WTC11 (cell line): ENCODE measurements around the gene BZW2. TPM values are rescaled to one million over a fixed set of nuclear protein-coding genes. Genes with fewer than 3 reads are reported as not detected.

Source experiments
- ATAC-seq: fragments of 200-7000 bp; cut with Tn5 transposase; 2 replicates; pipeline ENCODE4 v1.10.0; 2021; ENCODE audit warnings: mild to moderate bottlenecking, moderate library complexity
- CTCF ChIA-PET: fragments of 300-600 bp; sonication (Branson Sonifier 250); formaldehyde crosslinking; loops from one replicate; lab custom pipeline; 2021; ENCODE audit warnings: antibody characterized with exemption; lab: Charles Lee
- POLR2A ChIA-PET: fragments of 350-600 bp; sonication (Branson Sonifier 250); formaldehyde crosslinking; loops from one replicate; lab custom pipeline; 2021; ENCODE audit warnings: antibody characterized with exemption; lab: Charles Lee
- DNase-seq: peaks from one replicate; pipeline ENCODE4 v3.0.0; 2021; ENCODE audit warnings: low spot score
- H3K27ac Mint-ChIP-seq: 2 replicates; pipeline ENCODE4 v1.8.0; 2021; ENCODE audit warnings: mixed read lengths
- H3K27me3 Mint-ChIP-seq: 2 replicates; pipeline ENCODE4 v1.8.0; 2021; ENCODE audit warnings: low read depth, mild to moderate bottlenecking, moderate library complexity, mixed read lengths
- H3K36me3 Mint-ChIP-seq: 2 replicates; pipeline ENCODE4 v1.8.0; 2021; ENCODE audit warnings: mixed read lengths
- H3K4me1 Mint-ChIP-seq: 2 replicates; pipeline ENCODE4 v1.8.0; 2022; ENCODE audit warnings: mixed read lengths
- H3K4me3 Mint-ChIP-seq: 2 replicates; pipeline ENCODE4 v1.8.0; 2021; ENCODE audit warnings: mild to moderate bottlenecking, moderate library complexity, mixed read lengths
- H3K9me3 Mint-ChIP-seq: 2 replicates; pipeline ENCODE4 v1.8.0; 2021; ENCODE audit warnings: mixed read lengths
- AR ChIP-seq: fragments of 250-450 bp; sonication (Bioruptor Pico); IDR thresholded peaks from 2 replicates; pipeline ENCODE4 v1.9.0; 2021; ENCODE audit warnings: mild to moderate bottlenecking
- E2F4 ChIP-seq: sonication (generic); formaldehyde crosslinking; IDR thresholded peaks from 2 replicates; pipeline ENCODE4 v1.8.1; 2022; ENCODE audit warnings: low read depth, mild to moderate bottlenecking, moderate library complexity, missing genetic modification reagents, borderline replicate concordance
- EMX1 ChIP-seq: fragments of 250-450 bp; sonication (Bioruptor Pico); IDR thresholded peaks from 2 replicates; pipeline ENCODE4 v1.8.0; 2021; ENCODE audit warnings: mild to moderate bottlenecking
- HMGA2 ChIP-seq: fragments of 250-450 bp; sonication (Bioruptor Pico); IDR thresholded peaks from 2 replicates; pipeline ENCODE4 v1.4.0; 2021; ENCODE audit warnings: mild to moderate bottlenecking, moderate library complexity
- NFATC4 ChIP-seq: fragments of 250-450 bp; sonication (Bioruptor Pico); IDR thresholded peaks from 2 replicates; pipeline ENCODE4 v1.9.0; 2021; ENCODE audit warnings: mild to moderate bottlenecking
- PRDM15 ChIP-seq: sonication (generic); formaldehyde crosslinking; IDR thresholded peaks from 2 replicates; pipeline ENCODE4 v1.8.0; 2022; ENCODE audit warnings: missing genetic modification reagents
- TEAD4 ChIP-seq: sonication (generic); formaldehyde crosslinking; IDR thresholded peaks from 2 replicates; pipeline ENCODE4 v1.8.0; 2022; ENCODE audit warnings: mild to moderate bottlenecking, missing genetic modification reagents
- ZBTB21 ChIP-seq: sonication (generic); formaldehyde crosslinking; IDR thresholded peaks from 2 replicates; pipeline ENCODE4 v1.8.1; 2023; ENCODE audit warnings: mild to moderate bottlenecking, missing genetic modification reagents, borderline replicate concordance
- ZNF232 ChIP-seq: sonication (generic); formaldehyde crosslinking; IDR thresholded peaks from 2 replicates; pipeline ENCODE4 v1.8.0; 2022; ENCODE audit warnings: mild to moderate bottlenecking, missing genetic modification reagents
- ZNF512 ChIP-seq: sonication (generic); formaldehyde crosslinking; IDR thresholded peaks from 2 replicates; pipeline ENCODE4 v1.8.1; 2022; ENCODE audit warnings: missing genetic modification reagents, borderline replicate concordance
- total RNA-seq: library from RNA; stranded (reverse); gene quantifications from 3 replicates; pipeline ENCODE4 v1.2.3, GENCODE V29; 2021
- TF ChIP-seq, protein P1 (sequence below): fragments of 250-450 bp; sonication (Bioruptor Pico); IDR thresholded peaks from 2 replicates; pipeline ENCODE4 v1.9.0; 2021; ENCODE audit warnings: mild to moderate bottlenecking
- TF ChIP-seq, protein P2 (sequence below): fragments of 250-450 bp; sonication (Bioruptor Pico); conservative IDR thresholded peaks from 2 replicates; pipeline ENCODE4 v1.9.0; 2021; ENCODE audit warnings: mild to moderate bottlenecking
- TF ChIP-seq, protein P3 (sequence below): sonication (generic); formaldehyde crosslinking; IDR thresholded peaks from 2 replicates; pipeline ENCODE4 v1.8.1; 2023; ENCODE audit warnings: mild to moderate bottlenecking, missing genetic modification reagents
- TF ChIP-seq, protein P4 (sequence below): sonication (generic); formaldehyde crosslinking; IDR thresholded peaks from 2 replicates; pipeline ENCODE4 v1.8.0; 2022; ENCODE audit warnings: mild to moderate bottlenecking, missing genetic modification reagents

Gene BZW2
- total RNA-seq, 1 experiment from 2014 or later, result 105 TPM

GRCh38 chr7:16671811-16672210, 25.8 kb downstream of the BZW2 start:
- Mint-ChIP-seq H3K27ac (no peak overlapping the region; the same call in 1 of the 2 replicates), H3K4me1 (peaks cover 48% of the 10 kb centered on the region), H3K27me3 (no peaks in the 10 kb centered on the region), H3K36me3 (peaks cover 35% of the 10 kb centered on the region)
- POLR2A ChIA-PET, result no interaction called here
- ATAC-seq, result no peak
- TF ChIP-seq HMGA2 (no peak), TEAD4 (CRISPR knock-in tag) (no peak), ZBTB21 (CRISPR knock-in tag) (no peak), NFATC4 (CRISPR knock-in tag) (no peak), ZNF512 (CRISPR knock-in tag) (no peak), EMX1 (CRISPR knock-in tag) (no peak), ZNF232 (CRISPR knock-in tag) (no peak), AR (CRISPR knock-in tag) (no peak), E2F4 (CRISPR knock-in tag) (no peak), PRDM15 (CRISPR knock-in tag) (no peak)
- TF ChIP-seq, protein P1, sequence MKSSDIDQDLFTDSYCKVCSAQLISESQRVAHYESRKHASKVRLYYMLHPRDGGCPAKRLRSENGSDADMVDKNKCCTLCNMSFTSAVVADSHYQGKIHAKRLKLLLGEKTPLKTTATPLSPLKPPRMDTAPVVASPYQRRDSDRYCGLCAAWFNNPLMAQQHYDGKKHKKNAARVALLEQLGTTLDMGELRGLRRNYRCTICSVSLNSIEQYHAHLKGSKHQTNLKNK (CRISPR knock-in tag), result no peak
- TF ChIP-seq, protein P2, sequence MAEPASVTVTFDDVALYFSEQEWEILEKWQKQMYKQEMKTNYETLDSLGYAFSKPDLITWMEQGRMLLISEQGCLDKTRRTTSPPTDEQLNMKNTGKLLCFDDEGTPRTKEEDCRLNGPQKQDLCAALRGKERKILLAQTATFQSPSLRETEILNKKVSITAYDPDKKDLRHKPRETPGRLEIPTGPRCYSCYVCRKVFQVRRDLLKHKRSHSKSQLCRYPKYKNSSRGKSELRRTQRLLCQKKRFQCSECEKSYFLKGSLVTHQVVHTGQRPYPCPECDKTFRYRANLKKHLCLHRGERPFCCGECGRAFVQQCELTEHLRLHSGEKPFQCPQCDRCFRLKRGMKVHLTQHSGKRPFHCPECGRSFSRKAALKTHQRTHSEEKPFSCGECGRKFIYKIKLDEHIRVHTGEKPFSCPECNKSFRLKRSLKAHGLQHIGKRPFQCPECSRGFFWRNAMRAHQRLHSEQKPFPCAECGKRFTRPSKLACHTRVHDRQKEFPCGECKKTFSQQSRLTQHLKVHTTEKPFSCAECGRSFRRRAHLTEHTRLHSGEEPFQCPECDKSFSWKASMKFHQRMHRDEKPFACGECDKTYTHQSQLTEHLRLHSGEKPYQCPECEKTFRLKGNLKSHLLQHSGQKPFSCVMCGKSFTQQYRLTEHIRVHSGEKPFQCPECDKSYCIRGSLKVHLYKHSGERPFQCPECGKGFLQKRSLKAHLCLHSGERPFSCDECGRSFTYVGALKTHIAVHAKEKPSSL, result no peak
- TF ChIP-seq, protein P3, sequence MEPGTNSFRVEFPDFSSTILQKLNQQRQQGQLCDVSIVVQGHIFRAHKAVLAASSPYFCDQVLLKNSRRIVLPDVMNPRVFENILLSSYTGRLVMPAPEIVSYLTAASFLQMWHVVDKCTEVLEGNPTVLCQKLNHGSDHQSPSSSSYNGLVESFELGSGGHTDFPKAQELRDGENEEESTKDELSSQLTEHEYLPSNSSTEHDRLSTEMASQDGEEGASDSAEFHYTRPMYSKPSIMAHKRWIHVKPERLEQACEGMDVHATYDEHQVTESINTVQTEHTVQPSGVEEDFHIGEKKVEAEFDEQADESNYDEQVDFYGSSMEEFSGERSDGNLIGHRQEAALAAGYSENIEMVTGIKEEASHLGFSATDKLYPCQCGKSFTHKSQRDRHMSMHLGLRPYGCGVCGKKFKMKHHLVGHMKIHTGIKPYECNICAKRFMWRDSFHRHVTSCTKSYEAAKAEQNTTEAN (CRISPR knock-in tag), result no peak
- TF ChIP-seq, protein P4, sequence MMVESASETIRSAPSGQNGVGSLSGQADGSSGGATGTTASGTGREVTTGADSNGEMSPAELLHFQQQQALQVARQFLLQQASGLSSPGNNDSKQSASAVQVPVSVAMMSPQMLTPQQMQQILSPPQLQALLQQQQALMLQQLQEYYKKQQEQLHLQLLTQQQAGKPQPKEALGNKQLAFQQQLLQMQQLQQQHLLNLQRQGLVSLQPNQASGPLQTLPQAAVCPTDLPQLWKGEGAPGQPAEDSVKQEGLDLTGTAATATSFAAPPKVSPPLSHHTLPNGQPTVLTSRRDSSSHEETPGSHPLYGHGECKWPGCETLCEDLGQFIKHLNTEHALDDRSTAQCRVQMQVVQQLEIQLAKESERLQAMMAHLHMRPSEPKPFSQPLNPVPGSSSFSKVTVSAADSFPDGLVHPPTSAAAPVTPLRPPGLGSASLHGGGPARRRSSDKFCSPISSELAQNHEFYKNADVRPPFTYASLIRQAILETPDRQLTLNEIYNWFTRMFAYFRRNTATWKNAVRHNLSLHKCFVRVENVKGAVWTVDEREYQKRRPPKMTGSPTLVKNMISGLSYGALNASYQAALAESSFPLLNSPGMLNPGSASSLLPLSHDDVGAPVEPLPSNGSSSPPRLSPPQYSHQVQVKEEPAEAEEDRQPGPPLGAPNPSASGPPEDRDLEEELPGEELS (CRISPR knock-in tag), result no peak
- TF ChIP-seq, all 79 proteins: peak for 0
- Mint-ChIP-seq H3K9me3 (peaks cover 7% of the 10 kb centered on the region), H3K4me3 (no peak overlapping the region)
- CTCF ChIA-PET, result no interaction called here
- DNase-seq, result no peak
